Retina (tissue), 1 donor: Measurements from ENCODE around the gene SORBS2.

ENCODE experiments used
- DNase-seq: peaks from one replicate; pipeline ENCODE4 v3.0.0-alpha.2; 2016

The SORBS2 gene

DNA sequence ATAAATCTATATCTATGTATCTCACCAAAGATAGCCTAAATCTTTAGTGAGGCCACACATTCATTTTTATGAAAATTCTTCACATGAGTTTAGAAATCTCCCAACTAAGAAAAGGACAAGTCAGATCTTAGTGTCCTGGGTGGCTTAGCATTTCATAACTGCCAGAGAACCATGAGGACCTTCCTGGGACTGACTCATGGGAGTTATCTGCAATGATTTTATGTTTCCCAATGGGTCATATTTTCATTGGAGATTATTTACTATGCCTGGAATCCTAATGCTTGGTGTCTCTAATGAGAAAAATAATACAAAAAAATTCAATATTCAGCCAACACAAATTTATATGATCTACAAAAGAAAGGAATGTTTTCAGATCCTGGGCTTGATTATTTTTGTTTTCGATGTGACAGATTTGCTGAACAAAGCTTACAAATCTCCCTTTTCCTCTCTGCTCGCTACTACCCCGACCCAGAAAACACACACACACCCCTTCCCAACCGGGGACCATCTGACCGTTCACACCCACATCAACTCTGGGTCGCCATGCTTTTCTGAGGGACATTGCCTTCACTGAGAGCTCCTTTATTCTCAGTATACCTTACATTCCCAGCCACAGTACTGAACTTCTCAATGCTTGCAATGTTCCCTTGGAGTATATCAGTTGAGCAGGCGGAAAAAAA lies 40.1 kb downstream of the SORBS2 start:
- no peak for DNase-seq

DNA sequence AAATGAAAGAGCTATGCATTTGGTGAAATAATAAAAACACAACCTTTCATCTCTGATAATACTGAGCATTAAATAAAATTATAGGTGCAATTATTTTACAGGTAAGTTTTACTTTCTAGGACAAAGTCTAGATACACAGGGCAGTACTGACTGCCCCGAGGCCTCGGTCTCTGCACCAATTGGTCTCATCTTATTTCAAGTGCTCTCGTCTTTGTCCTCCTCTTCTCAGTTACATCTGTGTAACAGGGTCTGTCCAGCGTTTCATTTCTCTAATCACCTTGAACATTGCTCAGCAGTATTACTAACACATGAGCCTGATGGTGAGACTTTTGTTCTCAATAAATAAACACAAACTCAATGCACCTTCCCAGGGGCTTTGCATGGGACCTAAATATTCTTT lies 44.5 kb downstream of the SORBS2 start:
- no peak for DNase-seq

DNA sequence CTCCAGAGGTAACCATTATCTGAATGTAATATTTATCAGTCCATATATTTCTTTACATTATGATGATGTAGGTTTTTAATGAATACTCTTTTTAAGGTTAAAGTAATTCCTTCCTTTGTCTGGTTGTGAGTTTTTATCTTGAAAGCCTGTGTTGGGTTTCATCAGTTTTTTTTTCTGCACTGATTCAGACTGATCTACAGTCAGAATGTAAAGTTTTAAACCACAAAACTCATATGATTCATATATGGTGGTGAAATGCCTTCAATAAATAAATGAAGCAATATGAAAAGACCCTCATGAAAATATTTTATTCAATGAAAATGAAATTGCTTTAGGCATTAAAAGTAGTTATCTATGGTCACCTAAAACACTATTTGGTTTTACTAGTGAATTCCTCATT lies 47.1 kb downstream of the SORBS2 start:
- DNase-seq: no peak

DNA sequence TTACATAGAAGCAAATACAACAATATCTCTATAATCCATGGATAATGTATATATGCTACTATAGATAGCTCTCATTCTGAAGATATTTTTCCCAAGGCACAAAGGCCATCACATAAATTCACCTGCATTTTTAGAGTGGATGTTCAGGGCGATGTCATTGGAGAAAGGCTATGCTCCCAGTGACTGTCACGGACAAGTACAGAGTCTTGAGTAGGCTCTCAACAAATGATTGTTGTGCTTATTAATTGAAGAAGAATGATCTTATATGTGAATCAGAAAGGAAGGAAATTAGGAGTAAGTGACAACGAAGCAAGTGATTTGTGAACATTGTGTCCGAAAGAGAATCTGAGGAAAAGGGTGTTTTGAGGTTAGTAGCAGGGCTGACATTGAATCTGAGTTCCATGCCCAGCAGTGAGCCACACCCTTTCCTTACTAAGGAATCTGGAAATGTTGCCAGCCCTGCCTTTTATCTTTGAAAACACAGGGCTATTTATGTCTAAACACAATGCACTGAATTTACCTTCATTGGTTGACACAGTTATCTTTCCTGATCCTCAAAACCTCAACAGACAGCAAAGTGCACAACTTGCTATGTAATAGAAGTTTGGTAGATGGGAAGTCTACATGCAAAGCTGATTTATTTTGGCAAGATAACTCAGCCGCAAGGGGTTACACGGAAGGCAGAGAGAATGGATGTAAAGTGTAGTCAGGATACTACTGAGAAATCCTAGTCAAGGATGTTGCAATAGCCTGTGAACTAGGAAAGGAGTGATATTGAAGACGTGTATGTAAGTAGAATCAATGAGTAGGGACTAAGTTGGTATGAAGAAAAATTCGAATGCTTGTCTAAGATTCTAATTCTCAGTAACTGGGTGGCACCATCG lies 50.4 kb downstream of the SORBS2 start:
- DNase-seq: no peak

DNA sequence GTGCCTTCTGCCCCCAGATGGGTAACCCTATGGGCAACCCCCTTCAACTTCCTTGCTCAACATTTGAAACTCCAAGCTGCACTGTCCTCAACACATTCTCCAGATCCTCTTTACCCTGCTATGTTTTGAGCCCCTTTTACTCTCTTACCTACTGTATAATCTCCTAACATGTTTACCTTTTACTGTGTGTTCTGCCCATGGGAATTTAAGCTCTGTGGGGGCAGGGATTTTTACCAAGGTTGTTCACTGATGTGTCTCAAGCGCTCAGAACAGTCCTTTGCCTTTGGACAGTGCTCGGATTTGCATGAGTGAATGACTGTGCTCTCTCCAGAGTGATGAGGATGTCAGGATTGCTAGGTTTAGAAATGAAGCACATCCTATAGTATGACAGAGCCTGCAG lies 53.2 kb downstream of the SORBS2 start:
- no peak for DNase-seq

DNA sequence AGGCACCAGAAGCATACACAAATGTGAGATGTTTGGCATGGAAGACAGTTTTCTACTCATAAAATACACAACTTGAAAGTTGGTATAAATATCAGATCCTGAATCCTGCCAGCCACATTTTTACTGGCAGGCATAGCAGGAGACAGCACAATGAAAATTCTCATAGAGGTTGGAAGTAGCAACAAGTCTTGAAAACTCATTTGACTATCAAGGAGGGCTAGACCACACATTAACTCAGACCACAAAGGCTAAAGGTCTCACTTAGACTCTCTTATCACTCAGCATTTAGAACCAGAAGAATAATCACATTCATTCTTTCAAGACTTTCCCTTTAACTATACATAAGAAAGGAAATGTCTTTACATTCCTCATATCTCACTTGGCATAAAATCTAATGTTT lies 56.5 kb downstream of the SORBS2 start:
- DNase-seq: no peak

DNA sequence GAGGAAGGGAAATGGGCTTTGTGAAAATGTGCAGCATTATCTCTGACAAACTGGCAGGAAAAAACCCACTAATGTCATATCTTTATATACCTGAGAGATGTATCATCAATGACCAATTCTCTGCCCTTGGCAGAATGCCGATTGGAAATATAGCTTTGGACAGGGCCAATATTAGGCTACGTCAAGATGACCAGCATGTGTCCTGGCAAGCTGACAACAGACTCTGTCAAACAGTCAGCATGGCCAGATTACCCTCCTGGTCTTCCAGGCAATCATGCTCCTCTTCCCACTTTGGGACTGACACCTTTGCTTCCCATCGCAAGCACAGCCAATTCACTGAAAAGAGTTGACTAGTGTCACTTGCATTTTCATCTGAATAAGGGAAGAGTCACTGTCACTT lies 57.0 kb downstream of the SORBS2 start:
- no peak for DNase-seq

DNA sequence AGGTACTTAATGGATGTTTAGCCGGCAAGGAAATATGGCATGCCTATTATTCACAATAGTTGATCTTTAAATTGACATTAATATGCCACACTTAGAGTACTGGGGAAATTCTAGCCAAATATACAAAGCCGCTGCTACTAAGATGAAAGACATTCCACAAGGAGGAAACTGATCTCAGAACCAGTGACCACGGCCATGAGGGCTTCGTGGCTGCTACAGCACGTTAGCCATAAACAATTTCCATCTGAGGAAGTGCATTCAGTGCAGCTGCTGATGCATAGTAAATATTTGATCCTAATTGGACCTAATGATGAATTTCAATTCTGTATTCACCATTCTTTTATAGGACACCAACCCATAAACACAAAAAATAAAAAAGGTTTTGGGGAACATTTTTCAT lies 59.1 kb downstream of the SORBS2 start:
- DNase-seq: peak; percentile 71

DNA sequence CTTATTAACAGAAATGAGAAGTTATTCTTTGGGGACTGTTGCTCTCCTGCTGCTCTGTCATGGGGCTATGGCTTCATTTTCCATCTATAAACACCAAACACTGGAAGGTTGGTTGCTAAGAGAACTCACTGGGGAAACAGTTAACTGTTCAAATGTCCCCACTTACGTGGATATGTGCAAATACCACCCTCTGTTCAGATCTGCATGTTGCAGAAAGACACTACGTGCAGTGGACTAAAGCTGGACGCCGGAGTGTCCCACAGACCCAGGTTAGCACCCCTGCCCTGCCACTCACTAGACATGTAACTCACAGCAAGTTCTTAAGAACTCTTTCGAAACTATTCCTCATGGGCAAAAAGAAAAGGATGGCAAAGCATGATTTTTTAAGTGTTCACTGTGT lies 62.1 kb downstream of the SORBS2 start:
- no peak for DNase-seq

DNA sequence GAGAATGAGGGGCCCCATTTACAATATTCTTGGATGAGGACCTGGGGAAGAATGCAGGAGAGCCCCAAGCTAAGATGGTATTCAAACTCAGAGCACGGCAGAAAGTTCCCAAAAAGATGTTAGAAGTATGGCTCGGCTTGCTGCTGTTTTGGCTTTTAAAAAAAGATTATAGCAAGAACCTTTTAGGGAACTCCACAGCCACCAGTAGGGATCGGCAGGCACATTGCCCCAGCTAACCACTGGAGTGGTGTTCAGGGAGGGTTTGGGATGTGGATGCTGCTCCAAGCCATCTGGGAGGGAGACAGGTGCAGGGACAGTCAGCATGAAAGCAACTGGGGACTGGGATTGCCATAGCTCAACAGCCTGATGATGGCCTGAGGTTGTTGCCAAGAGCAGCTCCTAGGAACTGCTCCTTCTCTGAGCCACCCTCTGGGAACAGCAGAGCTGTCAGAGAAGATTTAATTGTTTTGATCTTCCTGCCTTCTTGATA lies 63.0 kb downstream of the SORBS2 start:
- no peak for DNase-seq

DNA sequence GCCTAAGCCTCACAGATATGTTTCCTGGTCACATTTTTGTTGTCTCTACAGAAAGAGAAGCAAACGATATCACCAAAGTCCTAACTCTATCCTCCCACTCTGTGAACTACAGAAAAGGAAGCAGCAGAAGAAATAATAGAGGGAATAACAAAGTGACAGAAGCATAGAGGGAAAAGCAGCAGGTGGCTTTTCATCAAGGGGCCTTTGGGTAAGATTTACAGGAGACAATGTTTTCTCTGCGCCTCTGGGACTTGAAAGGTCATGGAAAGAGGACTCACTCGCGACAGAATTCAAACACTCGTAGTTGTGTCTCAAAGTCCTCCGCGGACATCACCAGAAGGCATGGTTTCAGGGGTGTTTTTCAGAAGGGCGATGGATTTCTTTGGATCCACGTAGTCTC lies 66.1 kb downstream of the SORBS2 start:
- no peak for DNase-seq

DNA sequence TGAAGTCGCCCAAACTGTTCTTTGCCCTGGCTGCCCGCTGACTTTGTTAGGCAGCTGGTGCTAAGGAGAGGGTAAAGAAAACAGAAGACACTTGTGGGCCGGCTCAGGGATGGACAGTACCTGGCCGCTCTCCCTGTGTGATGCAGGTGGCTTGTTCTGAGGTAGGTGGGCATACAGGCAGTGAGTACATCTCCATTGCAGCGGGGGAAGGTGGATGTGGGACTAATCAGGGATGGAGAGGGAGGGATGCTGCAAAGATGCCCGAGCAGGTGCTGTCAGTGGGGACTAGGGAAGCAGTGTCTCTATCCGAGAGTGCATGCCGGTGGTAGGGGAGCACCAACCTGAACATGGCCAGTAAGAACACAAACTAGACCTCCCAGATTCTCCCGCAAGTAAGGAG lies 67.0 kb downstream of the SORBS2 start:
- no peak for DNase-seq

DNA sequence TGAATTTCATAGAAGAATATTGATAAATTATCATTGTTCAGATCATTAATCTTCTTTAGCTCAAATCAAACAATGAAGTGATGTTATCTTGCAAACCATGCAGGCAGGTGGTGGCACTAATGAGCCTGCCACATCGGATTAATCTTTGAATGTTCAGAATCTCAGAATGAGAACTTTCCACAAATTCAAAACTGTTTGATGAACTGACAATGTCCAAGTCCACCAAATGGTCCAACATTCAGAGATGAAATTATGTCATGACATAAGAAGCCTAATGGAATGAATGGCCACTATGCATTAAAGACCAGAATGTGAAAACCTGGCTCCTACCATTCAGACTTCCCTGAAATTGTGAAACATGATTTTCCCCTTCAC lies 67.5 kb downstream of the SORBS2 start:
- DNase-seq: peak; percentile 60

DNA sequence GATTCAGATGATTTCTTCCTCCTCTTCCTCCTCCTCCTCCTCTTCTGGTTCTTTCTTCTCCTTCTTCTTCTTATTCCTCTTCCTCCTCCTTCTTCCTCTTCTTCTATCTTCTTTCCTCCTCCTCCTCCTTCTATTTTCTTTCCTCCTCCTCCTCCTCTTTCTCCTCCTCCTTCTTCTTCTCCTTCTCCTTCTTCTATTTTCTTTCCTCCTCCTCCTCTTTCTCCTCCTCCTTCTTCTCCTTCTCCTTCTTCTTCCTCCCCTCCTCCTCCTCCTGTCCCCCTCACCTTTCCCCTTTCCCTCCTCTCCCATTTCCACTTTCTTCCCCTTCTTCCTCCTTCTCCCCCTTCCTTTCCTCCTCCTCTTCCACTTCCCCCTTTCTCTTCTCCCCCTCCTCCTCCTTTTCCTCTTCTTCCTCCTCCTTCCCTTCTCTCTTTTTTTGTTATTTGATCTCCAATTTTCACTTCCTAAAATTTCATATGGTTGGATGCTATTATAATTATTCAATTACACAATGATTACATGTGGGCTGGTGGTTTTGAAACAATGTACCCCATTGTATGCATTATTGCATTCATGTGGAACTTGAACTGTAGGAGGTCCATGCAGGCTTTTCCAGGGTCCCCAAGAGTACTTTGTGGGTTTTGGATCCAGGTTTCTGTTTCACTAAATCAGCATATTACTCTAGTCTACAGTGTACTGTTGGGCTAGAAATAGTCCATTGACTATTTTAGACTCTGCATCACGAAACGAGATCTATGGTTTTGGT lies 68.1 kb downstream of the SORBS2 start:
- DNase-seq: no peak

DNA sequence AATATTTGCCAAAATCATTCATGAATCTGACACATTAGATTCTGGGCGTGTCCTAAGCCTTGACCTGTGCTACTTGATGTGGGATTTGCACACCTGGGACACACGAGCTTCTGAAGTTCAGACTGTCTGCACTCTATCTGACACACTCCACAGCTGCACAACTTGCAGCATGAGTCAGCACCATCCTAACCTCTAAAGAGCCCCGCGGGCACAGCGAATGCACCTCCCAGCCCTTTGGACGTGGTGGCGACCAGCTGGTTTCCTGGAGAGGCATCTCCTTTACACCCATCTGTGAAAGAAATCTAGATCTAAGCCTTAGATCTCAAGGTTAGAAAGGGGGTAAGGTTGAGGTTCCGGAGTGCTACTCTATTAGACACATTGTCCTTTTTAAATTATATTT lies 69.2 kb downstream of the SORBS2 start:
- DNase-seq: no peak

DNA sequence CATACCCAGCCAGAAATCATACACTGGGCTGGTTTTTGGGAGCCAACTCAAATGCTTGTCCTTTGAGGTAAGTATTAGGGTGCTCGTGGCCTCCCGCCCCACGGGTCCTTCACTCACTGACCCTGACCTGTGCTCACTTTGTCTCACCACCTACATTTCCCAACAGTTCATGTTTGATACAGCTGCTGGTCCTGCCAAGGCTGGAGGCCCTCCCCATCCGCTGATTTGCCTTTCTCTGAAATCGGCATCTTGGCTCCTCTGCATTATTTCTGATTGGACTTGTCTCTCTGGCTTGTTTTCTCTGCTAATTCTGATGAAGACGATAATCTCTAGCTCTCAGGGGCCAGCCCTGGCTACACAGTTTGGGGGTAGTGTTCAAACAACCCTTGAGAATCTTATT lies 70.2 kb downstream of the SORBS2 start:
- DNase-seq: no peak

DNA sequence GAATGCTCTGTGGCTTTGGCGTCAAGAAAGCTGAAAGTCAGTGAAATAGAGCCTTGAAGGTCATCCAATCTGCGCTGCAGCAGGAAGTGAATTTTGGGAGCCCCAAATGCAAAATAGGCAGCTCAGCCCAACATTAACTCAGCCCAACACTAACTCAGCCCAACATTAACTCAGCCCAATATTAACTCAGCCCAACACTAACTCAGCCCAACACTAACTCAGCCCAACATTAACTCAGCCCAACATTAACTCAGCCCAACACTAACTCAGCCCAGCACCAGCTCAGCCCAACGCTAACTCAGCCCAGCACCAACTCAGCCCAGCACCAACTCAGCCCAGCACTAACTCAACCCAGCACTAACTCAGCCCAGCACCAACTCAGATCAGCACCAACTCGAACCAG lies 71.5 kb downstream of the SORBS2 start:
- no peak for DNase-seq

DNA sequence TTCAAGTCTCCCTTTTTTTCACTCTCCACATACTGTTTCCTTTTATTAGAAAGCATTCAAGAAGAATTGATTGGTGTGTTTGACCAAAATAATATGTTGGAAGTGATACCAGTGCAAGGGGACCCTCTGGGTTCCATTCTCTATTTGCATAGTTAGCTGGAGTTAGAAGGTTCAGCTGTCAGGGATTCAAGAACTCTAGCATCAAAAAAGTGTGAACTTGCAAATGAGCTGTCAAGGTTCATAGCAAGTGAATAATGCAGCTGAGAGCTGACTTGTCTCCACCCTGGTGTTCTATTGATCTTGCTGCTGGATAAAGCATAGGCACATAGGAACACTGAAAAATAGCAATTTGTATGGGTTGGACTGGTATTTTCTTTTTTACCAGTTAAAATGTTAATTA lies 73.2 kb downstream of the SORBS2 start:
- DNase-seq: no peak

DNA sequence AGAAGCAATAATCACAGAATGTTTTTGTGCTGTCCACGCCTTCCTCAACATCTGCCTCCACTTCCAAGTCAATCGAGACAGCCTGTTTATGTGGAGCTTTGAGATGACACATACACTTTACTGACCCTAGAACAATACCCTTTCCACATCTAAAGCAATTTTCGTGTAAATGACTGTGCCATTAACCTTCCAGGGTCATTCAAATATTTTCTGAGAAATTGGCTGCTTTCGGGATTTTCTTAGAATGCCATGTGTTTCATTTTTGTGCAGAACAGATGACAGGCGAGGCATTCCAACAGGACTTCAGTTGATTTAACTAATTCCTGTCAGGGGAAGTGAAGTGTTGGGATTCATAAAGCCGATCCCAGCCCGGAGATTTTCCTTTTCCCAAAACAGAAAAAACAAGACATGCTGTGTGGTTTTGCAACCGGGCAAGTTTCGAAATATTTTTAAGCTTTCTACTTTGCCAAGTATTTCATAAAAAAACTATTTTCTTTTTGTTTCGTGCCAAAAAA lies 73.9 kb downstream of the SORBS2 start:
- DNase-seq: no peak

DNA sequence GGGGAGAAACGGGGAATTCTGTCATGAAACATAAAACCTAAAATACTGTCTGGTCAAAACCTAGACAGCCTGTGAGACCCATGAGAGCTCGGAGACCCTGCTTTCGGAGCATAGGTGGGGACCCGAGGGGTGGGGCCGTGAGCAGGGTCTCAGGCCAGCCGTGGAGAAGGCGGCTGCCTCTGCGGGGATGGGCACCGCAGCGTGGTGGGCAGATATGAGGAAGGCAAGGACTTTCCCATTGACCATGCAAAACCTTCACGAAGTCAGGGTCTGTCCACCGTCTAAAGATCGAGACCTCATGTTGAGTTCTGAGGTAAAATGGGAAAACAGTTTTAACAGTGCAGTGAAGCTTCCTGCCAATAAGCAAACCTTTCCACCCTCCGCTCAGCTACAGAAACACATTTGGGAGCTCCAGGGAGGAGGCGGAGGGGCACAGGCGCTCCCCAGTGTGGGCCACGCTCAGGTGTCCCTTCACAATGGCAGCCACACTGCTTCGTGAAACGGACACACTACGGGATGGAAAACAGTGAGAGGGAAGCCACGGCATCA lies 74.4 kb downstream of the SORBS2 start:
- DNase-seq: no peak

DNA sequence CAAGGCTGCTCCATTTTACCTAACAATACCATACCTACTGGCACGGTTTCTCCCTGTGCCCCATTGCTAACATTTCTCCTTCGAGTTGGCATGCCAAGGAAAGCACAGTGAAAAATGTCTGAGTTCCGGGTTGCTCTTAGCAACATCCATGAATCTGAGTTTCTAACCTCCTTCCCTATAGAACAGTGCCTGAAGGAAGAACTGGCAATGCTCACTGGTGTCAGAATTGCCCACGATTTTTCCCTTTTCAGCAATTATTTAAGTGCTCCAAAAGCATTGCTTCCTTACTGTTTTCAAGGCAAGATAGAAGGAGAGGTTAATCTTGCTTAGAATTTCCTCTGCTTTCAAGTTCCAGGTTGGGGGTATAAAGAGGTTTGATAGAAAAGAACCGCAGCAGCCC lies 75.1 kb downstream of the SORBS2 start:
- no peak for DNase-seq

DNA sequence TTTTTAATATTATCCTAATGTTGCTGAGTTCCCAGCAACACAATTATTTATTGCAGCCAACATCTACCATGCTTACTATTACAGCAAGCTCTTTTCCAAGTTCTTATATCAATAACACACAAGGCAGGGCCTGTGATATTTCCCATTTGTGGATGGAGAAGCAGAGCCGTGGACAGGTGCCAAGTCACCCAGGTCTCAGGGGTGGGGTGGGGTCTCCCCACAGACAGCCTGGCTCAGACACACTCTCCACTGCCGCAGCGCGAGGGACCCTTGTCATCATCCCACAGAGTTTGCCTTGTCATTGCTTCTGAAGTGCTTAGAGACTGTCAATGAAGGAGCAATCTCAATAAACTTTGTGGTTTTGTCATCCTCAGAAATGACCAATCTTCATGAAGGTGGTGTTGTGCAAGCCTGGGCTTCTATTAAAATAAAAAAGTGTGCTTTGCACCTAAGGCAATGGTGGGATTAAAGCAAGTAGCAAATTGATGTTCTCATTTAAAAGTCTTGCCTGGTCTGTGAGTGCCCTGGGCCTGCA lies 76.1 kb downstream of the SORBS2 start:
- DNase-seq: no peak

DNA sequence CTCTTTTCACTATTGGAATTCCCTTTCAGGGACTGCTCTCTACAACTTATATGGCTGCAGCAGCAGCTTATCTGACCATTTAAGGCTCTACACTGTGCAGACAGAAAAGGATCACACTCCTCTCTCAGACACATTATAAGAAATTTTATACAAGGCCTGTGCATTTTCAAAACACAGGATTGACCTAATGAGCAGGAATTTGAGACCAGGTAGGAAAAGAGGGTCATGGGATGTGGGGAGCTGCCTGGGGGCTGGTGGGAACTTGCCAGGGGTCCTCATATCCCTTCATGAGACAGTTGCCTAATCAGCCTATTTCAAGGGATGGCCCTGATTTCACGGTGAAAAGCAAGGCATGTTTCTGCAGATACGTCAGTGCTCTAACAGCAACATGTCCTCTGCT lies 77.1 kb downstream of the SORBS2 start:
- DNase-seq: no peak
